Adrenal gland (tissue), 12 donors: ENCODE measurements around the gene RGS19. TPM values are rescaled to one million over a fixed set of nuclear protein-coding genes. Genes with fewer than 3 reads are reported as not detected.

Source experiments
- DNase-seq, 7 donors: peaks; one replicate each; pipeline ENCODE4 v3.0.0-alpha.2; 2019 to 2020
- H3K27ac ChIP-seq, 5 donors: fragments of 200-600 bp; sonication (generic) in 4 of 5; 1 replicate in 3 of 5; 2 replicates in 2 of 5; pipeline versions ENCODE4 v1.5.1 to v1.8.0; 2016 to 2020; ENCODE audit warnings: mild to moderate bottlenecking in 1 of 5
- H3K27me3 ChIP-seq: fragments of 200-600 bp; 2 replicates; pipeline ENCODE4 v1.8.0; 2021
- H3K36me3 ChIP-seq, 2 donors: fragments of 200-600 bp; replicated peaks in 1 of 2; 1 replicate in 1 of 2; 2 replicates in 1 of 2; pipeline versions ENCODE4 v1.5.1 to v1.8.0; 2018 to 2022
- H3K4me1 ChIP-seq, 2 donors: fragments of 200-600 bp; replicated peaks in 1 of 2; 1 replicate in 1 of 2; 2 replicates in 1 of 2; pipeline versions ENCODE4 v1.5.1 to v1.8.0; 2018 to 2021
- H3K4me3 ChIP-seq, 4 donors: fragments of 200-600 bp; sonication (generic) in 3 of 4; one replicate each; pipeline ENCODE4 v1.5.1; 2016 to 2018
- H3K9me3 ChIP-seq, 3 donors: fragments of 200-600 bp; sonication (generic) in 1 of 3; replicated peaks in 1 of 3; 1 replicate in 2 of 3; 2 replicates in 1 of 3; pipeline versions ENCODE4 v1.5.1 to v1.8.0; 2016 to 2021
- POLR2A ChIP-seq, 2 donors: fragments of 450-650 bp; IDR thresholded peaks; one replicate each; pipeline ENCODE4 v1.6.1; 2017; ENCODE audit warnings: antibody characterized with exemption in 2 of 2, mild to moderate bottlenecking in 2 of 2, moderate library complexity in 1 of 2
- WGBS, 4 donors: extraction: QIAGEN DNeasy Blood & Tissue Kit in 2 of 4; methylation state at CpG; one replicate each; pipeline versions ENCODE4 v1.1.5 to v1.1.7; 2013 to 2017; 5-methylcytosine and 5-hydroxymethylcytosine counted together
- intact Hi-C, 2 donors: fragments of 100-400 bp; cut with DNase I; formaldehyde crosslinking; loops; one replicate each; pipeline versions ENCODE4 v1.14.1 to v1.15.0; 2022 to 2023
- polyA plus RNA-seq, 3 donors: library from polyadenylated mRNA; stranded (reverse); fragments of 200-250 nt in 2 of 3; fragments of 350-450 nt in 1 of 3; fragmentation: Illumina TruSeq in 1 of 3; extraction: RNeasy Lipid Tissue Mini Kit (QIAGEN cat#74804) in 1 of 3; gene quantifications; one replicate each; pipeline ENCODE4 v1.2.3, GENCODE V29; 2013 to 2014
- total RNA-seq, 9 donors: library from RNA; depleted of rRNA in 4 of 9; stranded (reverse); fragments of >200 nt in 4 of 9; fragments of 120-200 nt in 1 of 9; fragmentation: NEBNext Ultra II Directional in 1 of 9; extraction: Animal tissue kit (Norgen Biotek cat#: 25700) in 1 of 9; gene quantifications; one replicate each; pipeline versions ENCODE4 v1.1.0 to v1.2.4, GENCODE V29; 2013 to 2023
- TF ChIP-seq, protein P1 (sequence below), 6 experiments: fragments of 450-650 bp in 4 of 6; fragments of 200-600 bp in 2 of 6; sonication (generic) in 1 of 6; IDR thresholded peaks; 1 replicate in 5 of 6; 2 replicates in 1 of 6; pipeline versions ENCODE4 v1.5.1 to v1.8.0; 2016 to 2021; ENCODE audit warnings: antibody characterized with exemption in 6 of 6, mild to moderate bottlenecking in 2 of 6, moderate library complexity in 1 of 6
- donor health status: healthy with polysubstance abuse.
- donor health status: Bipolar disorder and iron deficiency.
- donor health status: DM: yes; HTN: yes; CAD: no.
- donor health status: DM: no; HTN: no; CAD: no.
- donor health status: DM: no; HTN: no; CAD: no.
- donor health status: DM: yes; HTN: yes; CAD: no.

RGS19 gene
- total and polyA plus RNA-seq, 12 donors: 3.0 to 42.0 (median 15.1) TPM

- no peak for DNase-seq
- no peak for TF ChIP-seq POLR2A (IDR thresholded peaks at IDR 0.05)
- TF ChIP-seq, protein P1, sequence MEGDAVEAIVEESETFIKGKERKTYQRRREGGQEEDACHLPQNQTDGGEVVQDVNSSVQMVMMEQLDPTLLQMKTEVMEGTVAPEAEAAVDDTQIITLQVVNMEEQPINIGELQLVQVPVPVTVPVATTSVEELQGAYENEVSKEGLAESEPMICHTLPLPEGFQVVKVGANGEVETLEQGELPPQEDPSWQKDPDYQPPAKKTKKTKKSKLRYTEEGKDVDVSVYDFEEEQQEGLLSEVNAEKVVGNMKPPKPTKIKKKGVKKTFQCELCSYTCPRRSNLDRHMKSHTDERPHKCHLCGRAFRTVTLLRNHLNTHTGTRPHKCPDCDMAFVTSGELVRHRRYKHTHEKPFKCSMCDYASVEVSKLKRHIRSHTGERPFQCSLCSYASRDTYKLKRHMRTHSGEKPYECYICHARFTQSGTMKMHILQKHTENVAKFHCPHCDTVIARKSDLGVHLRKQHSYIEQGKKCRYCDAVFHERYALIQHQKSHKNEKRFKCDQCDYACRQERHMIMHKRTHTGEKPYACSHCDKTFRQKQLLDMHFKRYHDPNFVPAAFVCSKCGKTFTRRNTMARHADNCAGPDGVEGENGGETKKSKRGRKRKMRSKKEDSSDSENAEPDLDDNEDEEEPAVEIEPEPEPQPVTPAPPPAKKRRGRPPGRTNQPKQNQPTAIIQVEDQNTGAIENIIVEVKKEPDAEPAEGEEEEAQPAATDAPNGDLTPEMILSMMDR (IDR thresholded peaks at IDR 0.05): no peak
- 49 to 57% (median 52%) methylated on average over 7 to 15 of the region's 15 CpGs for WGBS, 4 donors
- Histone ChIP-seq H3K4me1 (peaks cover 8 to 25% of the 10 kb centered on the region in 2 donors), H3K9me3 (no peaks in the 10 kb centered on the region), H3K4me3 (peak overlapping the region in 1 of 4 donors; percentile 49), H3K27ac (peak overlapping the region in 1 of 5 donors; percentile 73), H3K27me3 (peaks cover 24% of the 10 kb centered on the region), H3K36me3 (no peaks in the 10 kb centered on the region)
- intact Hi-C loops: no loop called here
Measured at GRCh38 chr20:64041040-64041780, 38.1 kb downstream of the RGS19 start.

GRCh38 chr20:64040231-64041039, 38.9 kb downstream of the RGS19 start:
- intact Hi-C loops: no loop called here
- TF ChIP-seq POLR2A (IDR thresholded peaks at IDR 0.05): no peak
- TF ChIP-seq, protein P1 (IDR thresholded peaks at IDR 0.05): no peak
- Histone ChIP-seq H3K27me3 (peaks cover 21% of the 10 kb centered on the region), H3K36me3 (no peaks in the 10 kb centered on the region), H3K4me1 (peaks cover 8 to 25% of the 10 kb centered on the region in 2 donors), H3K27ac (peak overlapping the region in 1 of 5 donors; percentile 20), H3K9me3 (no peaks in the 10 kb centered on the region), H3K4me3 (no peak overlapping the region)
- 55 to 66% (median 61%) methylated on average over 5 to 12 of the region's 12 CpGs for WGBS, 4 donors
- DNase-seq: no peak

DNA sequence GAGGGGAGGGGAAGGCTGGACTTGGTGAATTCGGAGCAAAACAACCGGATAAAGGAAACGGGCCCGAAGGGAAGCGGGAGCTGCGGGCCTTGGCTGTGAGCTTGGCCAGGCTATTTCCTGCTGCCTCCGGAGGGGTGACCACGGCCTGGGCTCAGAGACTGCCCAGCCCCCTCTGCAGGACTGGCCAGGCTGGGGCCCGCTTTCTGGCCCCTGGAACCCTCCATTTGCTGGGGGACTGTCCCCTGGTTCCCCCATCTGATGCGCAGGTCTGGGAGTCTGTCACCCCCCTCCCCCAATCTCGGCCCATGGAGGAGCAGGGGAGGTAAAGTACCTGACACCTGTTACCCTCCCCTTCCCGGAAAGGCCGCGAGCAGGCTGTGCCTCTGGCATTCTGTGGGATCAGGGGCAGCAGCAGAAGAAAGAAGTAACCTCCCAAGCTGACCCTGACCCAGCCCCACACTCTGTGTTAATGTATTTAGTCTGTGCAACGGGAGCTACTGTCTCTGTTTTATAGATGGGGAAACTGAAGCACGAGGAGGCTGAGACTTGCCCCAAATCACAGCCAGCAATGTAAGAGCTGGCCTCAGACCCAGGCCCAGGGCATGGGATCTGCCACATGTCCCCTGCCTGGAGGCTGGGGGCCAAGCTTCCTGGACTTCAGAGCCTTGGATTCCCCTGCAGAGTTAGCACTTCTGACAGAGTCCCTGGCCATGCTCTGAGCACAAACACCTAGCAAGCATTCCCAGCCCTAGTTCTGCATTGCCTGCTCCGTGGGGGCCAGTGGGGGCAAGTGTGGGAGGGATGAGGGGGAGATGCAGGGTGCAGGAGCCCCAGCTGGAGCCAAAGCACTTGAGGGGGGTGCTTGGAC, 39.8 kb downstream of the RGS19 start:
- Histone ChIP-seq H3K4me3 (peak overlapping the region in 2 of 4 donors; percentile 12 to 50), H3K4me1 (peaks cover 8 to 25% of the 10 kb centered on the region in 2 donors), H3K36me3 (no peaks in the 10 kb centered on the region), H3K9me3 (no peaks in the 10 kb centered on the region), H3K27ac (peak overlapping the region in 1 of 5 donors; percentile 15), H3K27me3 (peaks cover 21% of the 10 kb centered on the region)
- peak in 1 of 7 donors; percentile 65 for DNase-seq
- TF ChIP-seq POLR2A (IDR thresholded peaks at IDR 0.05): no peak
- TF ChIP-seq, protein P1 (IDR thresholded peaks at IDR 0.05): no peak
- 14 to 45% (median 18%) methylated on average over 3 to 17 of the region's 17 CpGs for WGBS, 4 donors
- intact Hi-C loops: loop anchor here in 1 of 2 donors (10.0 kb wide), 1 partner anchor 75 kb away; no protein-coding TSS in a partner anchor
